HG02870 (cell line): ENCODE data around the gene SEC11C.

Experiments
- ATAC-seq: cut with Tn5 transposase; IDR thresholded peaks from one replicate; pipeline ENCODE4 v1.9.1; 2021; ENCODE audit warnings: mild to moderate bottlenecking, moderate library complexity; ENCODE audit not compliant: unreplicated experiment

SEC11C gene

GRCh38 chr18:59207506-59207905, 67.8 kb downstream of the SEC11C start:
- ATAC-seq, result no peak
